Retinal pigment epithelial cell (primary cell): ENCODE data around the gene PRR5L.

Experiments
- DNase-seq: peaks from one replicate; pipeline ENCODE4 v3.0.0-alpha.2; 2010; ENCODE audit warnings: low read depth
- H3K4me3 ChIP-seq: 2 replicates; pipeline ENCODE4 v1.5.1; 2011; ENCODE audit warnings: mild to moderate bottlenecking, low read length, control low read depth, moderate library complexity
- CTCF ChIP-seq: conservative IDR thresholded peaks from 2 replicates; pipeline ENCODE4 v1.5.1; 2011; ENCODE audit warnings: low read depth, low read length, control low read depth, inconsistent platforms

Gene PRR5L

DNA sequence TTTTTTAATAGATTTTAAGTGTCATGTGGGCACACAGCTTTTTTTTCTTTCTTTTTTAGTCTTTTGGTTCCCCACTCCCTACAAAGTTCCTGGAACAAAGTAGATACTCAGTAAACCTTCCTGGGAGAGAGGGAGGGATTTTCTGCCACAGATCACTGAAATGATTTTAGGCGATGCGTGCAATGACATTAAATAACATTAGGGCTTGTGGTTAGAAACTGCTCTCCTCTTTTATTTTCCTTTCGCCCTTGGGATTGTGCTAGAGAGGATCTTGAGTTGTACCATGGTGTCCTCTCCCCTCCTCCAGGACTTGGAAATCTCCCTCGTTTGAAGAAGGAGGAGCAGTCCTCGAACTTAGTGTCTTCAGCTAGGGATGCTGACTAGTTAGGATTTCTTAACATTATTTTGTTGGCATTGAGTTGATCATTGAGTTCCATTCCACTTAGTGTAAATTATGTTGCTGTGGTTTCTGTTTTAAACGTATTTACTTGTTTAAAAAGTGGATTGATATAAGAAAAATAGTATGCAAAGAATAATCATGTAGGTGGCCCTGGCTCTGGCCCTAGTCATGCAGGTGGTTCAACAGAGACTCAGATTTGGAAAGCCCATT, 125.6 kb downstream of the PRR5L start:
- TF ChIP-seq CTCF = no peak
- DNase-seq = no peak
- no peak overlapping the region for H3K4me3 ChIP-seq

GRCh38 chr11:36425561-36426081, 129.5 kb downstream of the PRR5L start:
- DNase-seq = no peak
- H3K4me3 ChIP-seq = no peak overlapping the region
- no peak for TF ChIP-seq CTCF

- no peak overlapping the region for H3K4me3 ChIP-seq
- no peak for TF ChIP-seq CTCF
- no peak for DNase-seq
Observed at GRCh38 chr11:36426226-36426848, 130.2 kb downstream of the PRR5L start.

DNA sequence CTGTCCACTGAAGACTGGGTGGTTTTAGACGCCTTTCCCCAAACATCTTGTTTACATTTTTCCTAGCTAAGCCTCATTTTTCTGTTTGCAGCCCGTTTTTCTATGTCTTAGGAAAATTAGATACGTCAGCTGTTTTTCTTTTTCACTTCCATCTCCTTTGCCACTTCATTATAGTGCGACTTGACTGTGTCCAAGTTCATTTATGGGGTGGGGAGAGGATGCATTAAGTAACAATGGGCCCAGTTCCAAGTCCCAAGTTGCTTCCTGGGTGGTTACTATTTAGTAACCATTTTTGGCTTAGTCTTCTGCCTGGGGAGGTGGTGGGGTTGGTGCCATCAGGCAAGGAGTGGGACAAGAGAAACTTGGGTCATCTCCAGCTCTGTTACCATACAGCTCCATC, 131.0 kb downstream of the PRR5L start:
- TF ChIP-seq CTCF = no peak
- H3K4me3 ChIP-seq = no peak overlapping the region
- DNase-seq = no peak

DNA sequence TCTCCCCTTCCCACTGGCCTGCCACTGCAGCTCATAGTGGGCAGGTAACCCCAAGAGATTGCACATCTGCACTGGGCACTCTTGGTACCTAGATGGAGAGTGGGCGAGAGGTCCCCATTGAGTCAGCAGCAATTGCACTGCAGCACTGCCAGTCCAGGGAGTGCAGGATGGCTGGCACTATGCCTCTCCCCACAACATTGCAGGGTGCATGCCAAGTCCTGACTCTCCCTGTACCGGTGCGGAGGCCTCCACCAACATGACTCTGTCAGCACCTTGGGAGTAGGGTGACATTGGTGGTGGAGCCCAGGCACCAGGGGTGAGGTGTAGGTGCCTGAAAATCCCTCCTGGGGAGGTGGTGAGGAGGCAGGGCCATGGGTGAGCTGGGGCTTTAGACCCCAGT, 131.8 kb downstream of the PRR5L start:
- H3K4me3 ChIP-seq = no peak overlapping the region
- no peak for TF ChIP-seq CTCF
- no peak for DNase-seq

DNA sequence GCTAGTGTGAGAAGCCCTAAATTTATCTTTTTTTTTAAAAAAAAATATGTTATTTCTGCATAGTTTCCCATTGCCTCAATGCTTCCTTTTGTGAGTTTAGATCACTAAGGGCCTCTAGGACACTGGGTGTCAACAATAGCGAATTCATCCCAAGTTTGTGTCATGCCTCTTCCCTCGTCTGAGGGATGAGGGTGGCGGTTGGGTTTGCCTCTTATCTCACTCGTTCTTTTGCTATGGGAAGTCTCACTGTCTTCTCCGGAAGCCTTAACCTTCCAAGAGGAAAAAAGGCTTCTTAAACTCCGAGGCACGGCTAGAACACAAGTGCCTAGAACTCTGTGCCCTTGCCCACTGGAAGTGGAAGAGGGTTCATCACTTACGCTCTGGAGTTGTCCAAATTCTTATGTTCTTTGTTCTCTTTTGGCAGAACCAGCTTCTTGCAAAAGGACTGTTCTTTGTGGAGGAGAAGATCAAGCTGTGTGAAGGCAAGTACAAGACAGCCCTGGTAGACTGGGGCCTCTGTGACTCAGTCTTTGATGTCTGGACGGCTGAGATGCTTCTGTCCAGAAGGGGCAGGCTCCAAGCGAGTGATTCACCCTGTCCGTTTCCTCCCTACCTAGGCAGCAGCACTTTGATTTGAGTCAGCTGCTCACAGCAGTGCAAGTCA, 135.5 kb downstream of the PRR5L start:
- peak; percentile 30 for TF ChIP-seq CTCF
- peak; percentile 65 for DNase-seq
- no peak overlapping the region for H3K4me3 ChIP-seq
